Skin of body (tissue), 2 donors: ENCODE results near the gene PRKD2. TPM values are rescaled to one million over a fixed set of nuclear protein-coding genes. Genes with fewer than 3 reads are reported as not detected.
A peak's percentile ranks its signal among the peaks of the same experiment; 100 is the strongest.
"Not testable (repeated sequence)": the region's sequence is repeated elsewhere in the genome, so short reads cannot be mapped to it uniquely, and the experiment has no call there.

Experiments
- DNase-seq: peaks from one replicate; lab custom pipeline; 2025; lab: John Stamatoyannopoulos, UW
- total RNA-seq: library from RNA; depleted of rRNA; stranded (reverse); fragments of >200 nt; gene quantifications from one replicate; pipeline ENCODE4 v1.2.3, GENCODE V29; 2014

PRKD2 gene
- total RNA-seq, 1 donor from 2014 or later = 26.2 TPM

DNA sequence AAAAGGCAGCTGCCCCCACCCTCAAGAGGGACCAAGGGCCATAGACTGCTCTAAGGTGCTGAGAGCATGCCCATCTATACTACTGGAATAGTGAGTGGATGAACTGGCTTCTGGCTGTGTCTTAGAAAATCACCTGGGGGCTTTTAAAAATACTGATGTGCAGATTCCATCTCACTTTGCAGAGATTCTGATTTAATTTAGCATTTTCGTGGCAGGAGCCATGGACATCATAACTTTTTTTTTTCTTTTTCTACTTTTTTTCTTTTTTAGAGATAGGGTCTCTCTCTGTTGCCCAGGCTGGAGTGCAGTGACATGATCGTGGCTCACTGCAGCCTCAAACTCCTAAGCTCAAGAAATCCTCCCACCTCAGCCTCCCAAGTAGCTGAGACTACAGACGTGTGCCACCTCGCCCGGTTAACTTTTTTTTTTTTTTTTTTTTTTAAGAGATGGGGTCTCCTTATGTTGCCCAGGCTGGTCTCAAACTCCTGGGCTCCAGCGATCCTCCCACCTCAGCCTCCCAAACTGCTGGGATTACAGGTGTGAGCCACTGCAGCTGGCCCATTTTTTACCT, 4.1 kb downstream of the PRKD2 start:
- not testable (repeated sequence) for DNase-seq

DNA sequence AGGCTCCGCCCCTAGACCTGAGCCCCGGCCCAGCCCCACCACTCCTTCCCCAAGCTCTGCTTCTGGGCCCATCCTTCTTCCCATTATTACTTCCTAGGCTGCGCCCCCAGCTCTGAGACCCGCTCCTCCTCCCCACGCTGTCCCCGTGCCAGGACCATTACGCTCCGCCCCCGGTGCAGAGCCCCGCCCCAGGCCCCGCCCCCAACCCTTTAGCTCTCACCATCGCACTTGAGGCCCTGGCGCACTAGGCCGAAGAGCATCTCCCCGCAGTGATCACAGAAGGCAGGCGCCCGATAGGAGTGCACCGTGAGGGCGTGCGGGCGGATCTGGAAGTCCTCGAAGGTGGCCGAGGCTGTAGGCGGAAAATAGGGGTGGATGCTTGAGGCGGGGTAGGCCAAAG, 6.2 kb downstream of the PRKD2 start:
- no peak for DNase-seq

DNA sequence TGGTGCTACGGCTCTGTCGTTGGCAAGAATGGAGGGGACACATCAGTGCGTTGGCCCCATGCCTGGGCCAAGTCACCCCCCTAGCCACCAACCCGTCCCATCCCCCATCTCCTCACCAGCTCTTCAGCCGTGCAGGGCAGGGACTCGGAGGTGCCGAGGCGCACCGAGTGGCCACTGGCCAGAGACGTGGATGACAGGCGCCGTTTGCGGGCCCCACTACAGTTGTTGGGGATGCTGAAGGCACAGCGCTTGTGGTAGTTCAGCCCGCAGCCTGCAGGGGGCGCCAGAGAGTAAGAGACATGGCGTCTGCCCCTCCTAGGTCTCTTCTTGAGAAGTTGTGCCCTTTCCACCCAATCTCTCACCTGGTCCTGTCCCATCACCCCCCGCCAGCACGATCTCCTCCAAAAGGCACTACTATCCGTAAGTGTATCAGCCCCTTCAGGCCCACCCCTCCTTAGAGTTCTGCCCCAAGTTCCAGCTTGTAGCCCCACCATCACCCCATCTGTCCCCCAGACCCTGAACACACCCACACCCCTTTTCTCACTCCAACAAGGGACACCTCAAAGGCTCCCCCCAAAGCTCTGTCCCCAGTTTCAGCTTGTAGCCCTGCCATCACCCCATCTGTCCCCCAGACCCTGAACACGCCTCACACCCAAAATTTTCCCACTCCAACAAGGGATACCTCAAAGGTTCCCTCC, 12.4 kb downstream of the PRKD2 start:
- no peak for DNase-seq

DNA sequence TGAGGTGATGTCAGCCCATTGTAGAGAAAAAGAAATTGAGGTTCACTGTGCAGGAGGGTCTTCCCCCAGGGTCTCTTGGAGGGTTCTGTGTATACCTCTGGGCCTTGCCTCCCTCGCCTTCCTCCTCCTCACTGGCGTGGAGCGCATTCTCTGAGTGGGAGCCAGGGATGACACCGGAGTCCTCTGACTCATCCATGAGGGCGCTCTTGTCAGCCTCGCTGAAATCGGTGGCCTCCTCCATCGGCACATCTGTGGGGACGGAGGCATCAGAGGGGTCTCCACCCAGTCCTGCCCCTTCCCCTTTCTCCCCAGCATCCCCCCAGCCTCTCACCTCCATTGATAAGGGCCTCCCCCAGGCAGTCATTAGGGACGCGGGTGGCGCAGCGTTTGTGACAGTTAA, 16.2 kb downstream of the PRKD2 start:
- no peak for DNase-seq

DNA sequence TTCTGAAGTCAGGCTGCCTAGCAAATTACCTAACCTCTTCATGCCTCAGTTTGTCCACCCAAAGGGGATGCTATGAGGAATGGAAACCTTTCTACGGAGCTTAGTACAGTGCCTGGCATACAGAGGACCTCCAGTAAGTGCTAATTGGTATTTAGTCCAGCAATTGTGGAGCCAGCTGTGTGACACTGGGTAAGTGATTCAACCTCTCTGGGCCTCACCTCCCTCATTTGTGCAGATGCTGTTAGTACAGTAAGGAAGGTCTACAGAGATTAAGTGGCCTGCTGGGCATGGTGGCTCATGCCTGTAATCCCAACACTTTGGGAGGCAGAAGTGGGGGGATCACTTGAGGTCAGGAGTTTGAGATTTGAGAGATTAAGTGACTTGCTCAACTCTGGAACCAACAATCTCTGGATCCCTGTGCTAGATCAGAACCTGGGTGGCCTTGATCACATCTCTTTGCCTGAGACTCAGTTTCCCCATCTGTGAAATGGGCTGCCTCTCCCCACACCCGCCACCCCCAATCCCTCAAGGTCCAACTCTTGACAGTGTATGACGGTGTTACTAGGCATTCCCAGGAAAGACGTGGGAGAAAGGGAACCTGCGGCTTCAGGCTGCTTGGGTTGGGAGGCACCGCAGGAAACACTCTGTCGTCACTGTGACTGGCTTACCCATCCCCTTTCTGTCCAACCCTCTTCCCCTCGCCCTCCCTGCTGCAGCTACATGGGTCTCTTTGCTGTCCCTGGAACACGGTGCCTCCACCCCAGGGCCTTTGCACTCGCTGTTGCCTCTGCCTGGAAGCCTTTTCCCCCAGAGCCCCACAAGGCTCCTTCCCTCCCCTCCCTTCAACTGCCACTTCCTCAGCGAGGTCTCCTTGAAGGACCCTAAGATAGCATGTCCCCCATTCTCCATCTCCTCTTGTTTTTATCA, 18.3 kb downstream of the PRKD2 start:
- no peak for DNase-seq

DNA sequence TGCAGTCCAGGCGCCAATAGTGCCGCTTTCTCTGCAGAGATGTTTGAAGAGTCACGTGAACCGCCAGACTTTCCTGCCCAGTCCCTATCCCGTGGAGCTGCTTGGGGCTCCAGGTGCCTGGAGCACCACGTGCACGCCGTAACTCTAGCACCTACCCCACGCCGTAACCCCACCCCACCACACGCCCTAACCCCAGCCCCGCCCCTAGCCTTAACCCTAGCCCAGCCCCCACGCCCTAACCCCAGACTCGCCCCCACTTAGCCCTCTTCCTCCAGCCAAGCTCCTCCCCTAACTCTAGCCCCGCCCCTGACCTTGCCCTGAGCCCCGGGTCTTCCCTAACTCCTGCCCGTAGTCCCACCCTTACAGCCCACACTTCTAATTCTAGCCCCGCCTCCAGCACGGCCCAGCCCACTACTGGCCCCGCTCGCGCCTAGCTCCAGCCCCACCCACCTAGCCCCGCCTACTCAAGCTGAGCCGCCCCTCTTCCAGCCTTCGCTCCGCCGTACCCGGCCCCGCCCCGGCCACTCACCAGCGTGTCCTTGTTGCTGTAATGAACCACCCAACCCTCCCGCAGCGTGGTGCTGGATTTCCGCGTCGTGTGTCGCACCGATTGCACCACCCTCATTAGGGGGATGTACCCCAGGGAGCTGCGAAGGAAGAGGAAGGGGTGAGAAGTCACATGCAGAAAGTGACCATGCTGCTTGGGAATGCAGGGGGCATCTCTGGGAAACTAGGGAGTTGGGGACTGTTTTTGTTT, 19.5 kb downstream of the PRKD2 start:
- peak; percentile 71 for DNase-seq

DNA sequence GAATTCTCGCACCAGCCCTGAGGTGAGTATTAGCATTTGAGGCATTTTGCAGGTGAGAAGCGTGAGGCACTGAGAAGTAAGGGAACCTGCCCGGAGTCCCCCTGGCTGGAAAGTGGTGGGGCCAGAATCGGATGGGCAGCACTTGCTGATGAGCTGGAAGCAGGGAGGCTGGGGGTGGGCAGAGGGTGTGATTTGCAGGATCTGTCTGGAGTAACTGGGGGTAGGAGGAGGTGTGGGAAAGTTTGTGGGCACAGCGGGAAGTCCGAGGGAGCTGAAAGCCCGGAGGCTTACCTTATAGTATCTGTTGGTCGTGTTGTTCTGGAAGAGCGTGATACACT, 20.1 kb downstream of the PRKD2 start:
- no peak for DNase-seq

DNA sequence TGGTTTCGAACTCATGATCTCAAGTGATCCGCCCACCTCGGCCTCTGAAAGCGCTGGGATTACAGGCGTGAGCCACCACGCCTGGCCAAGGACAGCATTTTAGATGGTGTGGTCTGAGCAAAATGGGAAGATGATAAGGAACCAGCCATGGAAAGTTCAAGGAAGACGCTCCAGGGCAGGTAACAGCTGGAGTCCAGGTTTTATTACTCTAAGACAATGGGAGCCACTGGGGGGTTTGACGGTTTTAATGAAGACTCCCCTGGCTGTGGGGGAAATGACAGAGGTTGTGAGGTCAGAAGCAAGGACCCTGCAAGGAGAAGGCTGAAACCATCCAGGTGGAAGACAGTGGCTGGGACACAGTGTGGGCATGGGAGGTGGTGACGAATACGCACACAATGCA, 20.9 kb downstream of the PRKD2 start:
- DNase-seq = no peak

DNA sequence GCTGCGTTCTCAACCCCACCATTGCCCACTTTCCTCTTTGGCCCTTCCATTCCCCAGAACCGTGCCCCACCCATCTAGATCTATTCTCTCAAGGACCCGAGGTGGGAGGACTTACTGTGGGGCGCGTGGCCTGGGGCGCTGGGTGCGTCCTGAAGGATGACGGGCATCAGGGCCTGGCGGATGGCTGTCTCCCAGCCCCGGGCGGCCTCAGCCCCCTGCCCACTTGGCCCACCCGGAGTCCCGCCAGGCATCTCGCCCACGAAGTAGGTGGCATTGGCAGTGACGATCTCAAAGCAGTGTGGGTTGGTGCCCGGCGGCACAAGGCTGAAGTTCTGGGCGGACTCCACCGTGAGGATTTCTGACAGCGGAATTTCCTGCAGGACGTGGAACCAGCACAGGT, 23.2 kb downstream of the PRKD2 start:
- DNase-seq = no peak

DNA sequence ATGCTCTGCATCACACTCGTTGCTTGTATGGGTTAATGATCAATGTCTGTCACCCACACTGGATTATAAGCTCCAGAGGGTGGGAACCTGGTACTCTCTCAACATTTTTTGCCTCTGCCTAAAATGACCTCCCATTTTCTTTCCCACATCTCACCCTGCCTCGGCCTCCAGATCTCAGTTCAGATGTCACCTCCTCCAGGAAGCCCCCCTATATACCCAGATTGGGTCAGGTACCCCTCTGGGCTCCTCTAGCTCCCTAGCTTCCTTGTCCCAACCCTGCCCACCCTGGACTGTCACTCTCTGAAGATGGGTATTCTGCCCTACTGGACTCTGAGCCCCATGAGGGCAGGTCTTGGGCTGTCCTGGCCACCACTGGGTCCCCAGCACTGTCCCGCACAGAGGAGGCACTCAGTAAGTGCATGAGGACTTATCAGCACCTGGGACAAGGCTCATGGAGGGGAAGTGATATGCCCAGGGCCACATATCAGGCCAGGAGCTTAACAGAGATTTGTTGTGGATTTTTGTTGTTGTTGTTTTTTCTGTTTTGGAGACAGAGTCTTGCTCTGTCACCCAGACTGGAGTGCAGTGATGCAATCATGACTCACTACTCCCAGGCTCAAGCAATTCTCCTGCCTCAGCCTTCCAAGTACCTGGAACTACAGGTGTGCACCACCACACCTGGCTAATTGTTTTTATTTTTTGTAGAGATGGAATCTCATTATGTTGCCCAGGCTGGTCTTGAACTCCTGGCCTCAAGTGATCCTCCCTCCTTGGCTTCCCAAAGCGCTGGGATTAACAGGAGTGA, 23.8 kb downstream of the PRKD2 start:
- no peak for DNase-seq

DNA sequence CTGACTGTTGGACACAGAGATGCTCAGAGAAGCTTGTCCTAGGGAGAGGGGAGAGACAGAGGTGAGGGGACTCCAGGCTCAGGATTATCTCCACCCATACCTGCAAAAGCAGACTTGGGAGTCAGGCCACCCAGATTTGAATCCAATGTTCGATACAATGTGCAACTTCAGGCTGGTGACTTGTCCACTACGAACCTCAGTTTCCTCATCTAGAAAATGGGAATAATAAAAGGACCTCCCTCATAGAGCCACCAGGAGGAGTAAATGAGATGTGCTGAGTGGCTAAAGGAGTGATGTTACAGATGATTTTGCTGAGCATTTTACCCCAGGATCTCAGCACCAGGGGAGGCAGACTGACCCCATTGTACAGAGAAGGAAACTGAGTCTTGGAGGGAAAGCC, 25.0 kb downstream of the PRKD2 start:
- DNase-seq = no peak

DNA sequence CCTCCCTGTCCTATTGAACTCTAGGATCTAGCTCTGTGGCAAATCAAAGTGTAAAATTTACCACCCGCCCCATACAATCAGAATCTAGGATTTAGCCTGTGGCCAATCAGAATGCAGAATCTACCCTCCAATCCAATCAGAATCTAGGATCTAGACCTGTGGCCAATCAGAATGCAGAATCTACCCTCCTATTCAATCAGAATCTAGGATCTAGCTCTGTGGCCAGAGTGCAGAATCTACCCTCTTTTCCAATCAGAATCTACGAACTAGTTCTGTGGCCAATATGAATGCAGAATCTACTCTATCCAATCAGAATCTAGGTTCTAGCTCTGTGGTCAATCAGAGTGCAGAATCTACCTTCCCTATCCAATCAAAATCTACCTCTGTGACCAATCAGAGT, 25.8 kb downstream of the PRKD2 start:
- DNase-seq = no peak

DNA sequence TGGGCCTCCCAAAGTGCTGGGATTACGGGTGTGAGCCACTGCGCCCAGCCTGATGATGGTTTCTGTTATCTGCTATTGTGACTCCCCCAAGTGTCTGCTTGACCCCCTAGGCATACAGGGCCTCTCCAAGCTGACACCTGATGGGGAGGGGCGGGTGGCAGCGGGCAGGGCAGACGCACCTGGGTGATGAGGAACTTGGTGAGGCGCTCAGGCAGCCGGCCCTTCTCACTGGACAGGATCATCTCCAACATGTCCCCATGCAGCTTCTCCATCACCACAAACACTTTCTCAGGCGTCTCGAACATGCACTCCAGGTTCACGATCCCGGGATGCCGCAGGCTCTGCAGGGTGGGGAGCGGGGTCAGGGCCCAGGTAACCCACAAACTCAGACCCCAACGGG, 27.6 kb downstream of the PRKD2 start:
- DNase-seq = no peak

DNA sequence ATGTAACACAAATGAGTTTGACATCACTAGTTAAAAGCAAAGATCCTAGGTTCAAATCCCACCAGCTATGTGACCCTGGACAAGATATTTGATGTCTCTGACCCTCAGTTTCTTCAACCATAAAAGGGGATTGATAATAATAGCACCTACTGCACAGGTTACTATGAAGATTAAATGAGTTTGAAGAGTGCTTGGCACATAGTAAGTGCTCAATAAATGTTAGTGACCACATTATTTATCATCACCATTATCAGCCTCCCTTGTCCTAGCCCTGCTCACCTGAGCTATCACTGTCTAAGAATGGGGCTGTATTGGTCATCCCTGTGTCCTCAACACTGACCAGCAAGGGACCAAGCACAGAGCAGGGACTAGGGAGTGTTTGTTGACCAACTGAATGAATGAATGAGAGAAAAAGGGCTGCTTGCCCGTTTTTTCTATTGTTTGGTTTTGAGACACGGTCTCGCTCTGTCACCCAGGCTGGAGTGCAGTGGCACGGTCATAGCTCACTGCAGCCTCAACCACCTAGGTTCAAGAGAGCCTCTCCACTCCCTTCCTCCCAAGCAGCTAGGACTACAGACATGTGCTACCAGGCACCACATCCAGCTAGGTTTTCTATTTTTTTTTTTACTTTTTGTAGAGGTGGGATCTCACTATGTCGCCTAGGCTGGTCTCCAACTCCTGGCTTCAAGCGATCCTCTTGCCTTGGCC, 29.3 kb downstream of the PRKD2 start:
- no peak for DNase-seq

DNA sequence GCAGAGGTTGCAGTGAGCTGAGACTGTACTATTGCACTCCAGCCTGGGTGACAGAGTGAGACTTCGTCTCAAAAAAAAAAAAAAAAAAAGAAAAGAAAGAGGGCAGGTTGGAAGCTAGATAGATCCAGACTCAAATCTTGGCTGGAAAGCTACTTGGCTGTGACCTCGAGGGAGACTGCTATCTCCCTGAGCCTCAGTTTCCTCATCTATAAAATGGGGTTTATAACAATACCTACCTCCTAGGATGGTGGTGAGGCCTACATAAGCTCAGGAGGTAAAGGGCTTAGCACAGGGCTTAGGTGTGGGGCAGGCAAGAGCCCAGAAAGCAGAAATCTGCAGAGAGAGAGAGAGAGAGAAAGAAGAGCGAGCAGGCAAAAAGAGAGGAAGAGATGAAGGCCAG, 31.7 kb downstream of the PRKD2 start:
- no peak for DNase-seq

DNA sequence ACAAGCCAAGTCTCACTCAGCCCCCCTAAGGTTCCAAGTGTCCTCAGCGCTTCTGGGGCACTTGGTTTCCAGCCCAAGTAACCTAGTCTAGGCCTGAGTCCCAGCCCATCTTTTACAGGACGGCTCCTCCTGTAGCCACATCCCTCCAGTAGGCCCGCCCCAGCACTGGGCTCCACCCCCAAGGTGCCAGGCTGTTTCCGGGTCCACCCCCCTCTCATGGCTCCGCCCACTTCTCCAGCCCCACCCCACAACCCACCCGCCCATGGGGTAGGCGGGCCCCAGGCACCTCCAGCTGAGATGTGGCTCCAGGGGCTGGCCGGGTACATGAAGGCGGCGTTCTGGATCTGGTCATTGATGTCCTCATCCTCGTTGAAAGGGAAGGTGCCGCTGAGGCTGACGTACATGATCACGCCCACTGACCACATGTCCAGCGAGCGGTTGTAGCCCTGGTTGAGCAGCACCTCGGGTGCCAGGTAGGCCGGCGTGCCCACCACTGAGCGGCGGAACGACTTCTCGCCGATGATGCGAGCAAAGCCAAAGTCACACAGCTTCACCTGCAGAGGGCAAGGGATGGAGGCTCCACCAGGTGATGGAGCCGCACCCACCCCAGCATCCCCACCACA, 38.7 kb downstream of the PRKD2 start:
- DNase-seq = no peak

DNA sequence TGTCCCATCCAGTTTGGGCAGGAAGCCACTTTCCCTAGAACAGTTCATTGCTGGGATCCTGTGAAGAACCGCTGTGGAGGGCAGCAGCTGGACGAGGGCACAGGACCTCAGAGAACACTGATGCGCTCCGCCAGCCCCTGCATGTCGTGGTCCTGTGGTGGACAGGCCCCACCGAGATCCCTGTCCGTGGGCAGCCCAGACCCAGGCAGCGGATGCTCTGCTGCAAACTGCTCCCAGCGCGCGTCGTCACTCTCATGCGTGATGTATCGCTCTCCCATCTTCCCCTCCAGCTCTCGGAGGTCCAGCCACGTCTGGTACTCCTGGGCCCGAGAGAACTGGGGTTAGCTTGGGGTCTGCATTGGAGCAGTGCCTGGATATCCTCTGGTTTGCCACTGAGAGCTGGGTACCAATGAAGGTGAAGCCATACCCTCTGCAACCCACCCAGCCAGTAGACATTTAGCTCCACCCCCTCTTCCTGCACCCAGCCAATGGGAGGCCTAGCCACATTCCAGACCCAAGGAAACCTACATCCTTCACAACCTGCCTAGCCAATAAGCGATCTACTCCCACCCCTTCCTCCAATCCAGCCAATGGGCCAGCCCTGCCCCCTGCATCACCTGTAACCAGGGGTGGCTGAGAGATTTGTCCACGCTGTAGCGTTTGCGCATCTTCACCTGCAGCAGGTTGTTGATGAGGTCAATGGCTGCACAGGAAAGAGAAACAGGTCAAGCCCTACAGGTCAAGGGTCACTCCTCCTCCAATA, 42.3 kb downstream of the PRKD2 start:
- DNase-seq = no peak

DNA sequence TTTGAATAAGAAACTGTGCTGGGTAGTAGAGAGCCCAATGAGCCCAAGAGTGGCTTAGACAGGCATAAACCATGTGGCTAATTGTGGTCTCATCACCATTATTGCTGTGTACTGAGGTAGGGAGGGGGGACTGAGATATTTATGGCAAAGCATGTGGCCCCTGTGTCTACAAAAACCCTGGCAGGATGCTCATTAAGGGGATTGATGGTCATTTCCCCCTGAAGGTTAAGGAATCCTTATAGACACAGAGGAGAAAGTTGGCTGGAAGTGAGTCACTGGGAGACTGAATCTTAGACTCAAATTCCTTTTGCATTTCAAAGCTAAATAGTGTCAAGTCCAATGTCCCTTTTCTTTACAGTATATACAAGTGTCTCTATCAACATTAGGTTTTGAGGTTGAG, 46.1 kb downstream of the PRKD2 start:
- DNase-seq = no peak

DNA sequence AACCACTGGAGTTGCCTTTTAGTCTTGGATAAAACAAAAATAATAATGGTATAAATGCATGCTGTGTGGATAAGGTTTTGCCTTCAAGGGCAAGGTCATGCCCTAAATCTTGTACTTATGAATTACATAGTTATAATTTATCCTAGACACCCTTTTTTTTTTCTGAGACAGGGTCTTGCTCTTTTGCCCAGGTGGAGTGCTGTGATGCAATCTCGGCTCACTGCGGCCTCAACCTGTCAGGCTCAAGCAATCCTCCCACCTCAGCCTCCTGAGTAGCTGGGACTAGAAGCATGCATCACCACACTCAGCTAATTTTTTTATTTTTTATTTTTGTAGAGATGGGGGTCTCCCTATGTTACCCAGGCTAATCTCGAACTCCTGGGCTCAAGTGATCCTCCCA, 48.3 kb downstream of the PRKD2 start:
- DNase-seq = no peak
